Panc1 (cell line): Measurements from ENCODE around the gene KCNAB3. TPM values are rescaled to one million over a fixed set of nuclear protein-coding genes. Genes with fewer than 3 reads are reported as not detected.

ENCODE experiments used
- ATAC-seq: fragments of 200-7000 bp; cut with Tn5 transposase; 2 replicates; pipeline ENCODE4 v1.9.1; 2020; ENCODE audit warnings: mild to moderate bottlenecking, moderate library complexity
- BruUV-seq: library from RNA; stranded (reverse); fragments of 400-500 nt; replicated peaks from 2 replicates; lab custom pipeline; 2021; lab: Mats Ljungman, UMichigan
- CTCF ChIA-PET: fragments of 300-600 bp; sonication (Branson Sonifier 250); formaldehyde crosslinking; loops from one replicate; lab custom pipeline; 2022; ENCODE audit warnings: antibody characterized with exemption; lab: Charles Lee
- POLR2A ChIA-PET: fragments of 300-600 bp; sonication (Branson Sonifier 250); formaldehyde crosslinking; loops from one replicate; lab custom pipeline; 2022; ENCODE audit warnings: antibody characterized with exemption; lab: Charles Lee
- DNase-seq: peaks from one replicate; pipeline ENCODE4 v3.0.0-alpha.2; 2010; ENCODE audit warnings: low read depth, low spot score
- H3K27ac ChIP-seq: 2 replicates; pipeline ENCODE4 v1.5.1; 2011; ENCODE audit warnings: mild to moderate bottlenecking, low read length, inconsistent platforms
- H3K27me3 ChIP-seq: fragments of 200-500 bp; sonication (Bioruptor generic); 2 replicates; pipeline ENCODE4 v1.6.0; 2014; ENCODE audit warnings: low read length, inconsistent platforms; ENCODE audit not compliant: control insufficient read depth, insufficient read depth
- H3K36me3 ChIP-seq: fragments of 200-500 bp; sonication (Bioruptor generic); 2 replicates; pipeline ENCODE4 v1.5.1; 2014; ENCODE audit warnings: inconsistent platforms, mild to moderate bottlenecking, low read length, moderate library complexity; ENCODE audit not compliant: control insufficient read depth, insufficient read depth
- H3K4me1 ChIP-seq: 2 replicates; pipeline ENCODE4 v1.5.1; 2011; ENCODE audit warnings: inconsistent platforms, mild to moderate bottlenecking, low read length, moderate library complexity; ENCODE audit not compliant: control insufficient read depth, insufficient read depth
- H3K4me3 ChIP-seq, 2 experiments: 2 replicates each; pipeline ENCODE4 v1.5.1; 2011 to 2012; ENCODE audit warnings: low read depth in 2 of 2, low read length in 2 of 2, mild to moderate bottlenecking in 2 of 2, inconsistent platforms in 1 of 2, moderate library complexity in 1 of 2
- H3K9me3 ChIP-seq: fragments of 200-500 bp; sonication (Bioruptor generic); 2 replicates; pipeline ENCODE4 v1.5.1; 2014; ENCODE audit warnings: low read depth, mild to moderate bottlenecking, inconsistent platforms, low read length, moderate library complexity; ENCODE audit not compliant: control insufficient read depth, insufficient read depth
- CTCF ChIP-seq: fragments of 450-650 bp; IDR thresholded peaks from 2 replicates; pipeline ENCODE4 v1.5.1; 2017; ENCODE audit warnings: mild to moderate bottlenecking
- POLR2AphosphoS5 ChIP-seq: IDR thresholded peaks from 2 replicates; pipeline ENCODE4 v1.6.1; 2012; ENCODE audit warnings: mild to moderate bottlenecking, low read depth, low read length, moderate library complexity
- REST ChIP-seq, 2 experiments: IDR thresholded peaks; 2 replicates each; pipeline ENCODE4 v1.6.1; 2011 to 2012; ENCODE audit warnings: low read depth in 2 of 2, control low read depth in 1 of 2, low read length in 1 of 2, mild to moderate bottlenecking in 1 of 2, moderate library complexity in 1 of 2; ENCODE audit not compliant: insufficient read depth in 1 of 2
- SIN3A ChIP-seq: IDR thresholded peaks from 2 replicates; pipeline ENCODE4 v1.6.1; 2012; ENCODE audit warnings: low read depth, mild to moderate bottlenecking, low read length, moderate library complexity, borderline replicate concordance; ENCODE audit not compliant: insufficient read depth
- TCF7L2 ChIP-seq: IDR thresholded peaks from 2 replicates; pipeline ENCODE4 v1.6.1; 2011; ENCODE audit warnings: mild to moderate bottlenecking, low read depth, low read length, inconsistent platforms
- in situ Hi-C: cut with HindIII; loops from 2 replicates; pipeline ENCODE4 v1.10.0; 2016; ENCODE audit warnings: low sequenced_read_pairs, low pct_unique_long_range_greater_than_20kb
- intact Hi-C: fragments of 100-400 bp; cut with micrococcal nuclease; formaldehyde crosslinking; loops from one replicate; pipeline ENCODE4 v1.10.0; 2022; ENCODE audit not compliant: unreplicated experiment
- total RNA-seq: library from RNA; stranded (reverse); gene quantifications from one replicate; pipeline ENCODE4 v1.2.1, GENCODE V29; 2021; ENCODE audit not compliant: unreplicated experiment

Gene KCNAB3
- total RNA-seq, 1 experiment from 2014 or later = 3.5 TPM

GRCh38 chr17:7943291-7943690 is 13.6 kb upstream of the KCNAB3 start:
- no peak for DNase-seq
- no peak for TF ChIP-seq CTCF
- TF ChIP-seq SIN3A = no peak
- no peak for TF ChIP-seq REST (IDR thresholded peaks at IDR 0.05; ENCODE audit: insufficient read depth in 1 of 2, low read depth in 2 of 2, low read length in 1 of 2)
- no peak for TF ChIP-seq TCF7L2
- no peak for TF ChIP-seq POLR2AphosphoS5
- no TSS peak for BruUV-seq
- CTCF ChIA-PET = no interaction called here
- H3K4me1 ChIP-seq = no peaks in the 10 kb centered on the region
- no peaks in the 10 kb centered on the region for H3K9me3 ChIP-seq
- no peaks in the 10 kb centered on the region for H3K27me3 ChIP-seq
- H3K4me3 ChIP-seq = no peak overlapping the region
- H3K36me3 ChIP-seq = peaks cover 21% of the 10 kb centered on the region
- ATAC-seq = no peak
- intact Hi-C loops (no loop called here), in situ Hi-C loops (no loop called here)
- POLR2A ChIA-PET = interaction anchor here (0.6 kb wide), 1 partner anchor 101 kb away, joined by 3 read pairs; no protein-coding TSS in a partner anchor
- H3K27ac ChIP-seq = no peak overlapping the region

- BruUV-seq = TSS peak; percentile 34
- Histone ChIP-seq H3K9me3 (no peaks in the 10 kb centered on the region), H3K4me3 (no peak overlapping the region), H3K27me3 (no peaks in the 10 kb centered on the region), H3K36me3 (peaks cover 17% of the 10 kb centered on the region), H3K4me1 (no peaks in the 10 kb centered on the region), H3K27ac (no peak overlapping the region)
- intact Hi-C loops (no loop called here), in situ Hi-C loops (no loop called here)
- ChIA-PET POLR2A (no interaction called here), CTCF (interaction anchor here (0.7 kb wide), 1 partner anchor 360 kb away, joined by 3 read pairs; no protein-coding TSS in a partner anchor)
- DNase-seq (no peak), ATAC-seq (no peak)
- TF ChIP-seq CTCF (no peak), SIN3A (no peak), TCF7L2 (no peak), POLR2AphosphoS5 (no peak), REST (IDR thresholded peaks at IDR 0.05; ENCODE audit: insufficient read depth in 1 of 2, low read depth in 2 of 2, low read length in 1 of 2) (no peak)
These were observed 11.1 kb upstream of the KCNAB3 start for GRCh38 chr17:7940743-7941142.
